Aorta (tissue), 5 donors: ENCODE data around the gene ABI3BP. TPM values are rescaled to one million over a fixed set of nuclear protein-coding genes. Genes with fewer than 3 reads are reported as not detected.

Source experiments
- ATAC-seq: fragments of 200-7000 bp; cut with Tn5 transposase; one replicate; pipeline ENCODE4 v1.9.1; 2022; ENCODE audit warnings: moderate library complexity; ENCODE audit not compliant: low FRiP score
- DNase-seq, 2 donors: peaks; one replicate each; pipeline ENCODE4 v3.0.0-alpha.2; 2020
- H3K27ac ChIP-seq, 2 donors: one replicate each; pipeline ENCODE4 v1.5.1; 2013; ENCODE audit warnings: low read length in 2 of 2, mild to moderate bottlenecking in 2 of 2, moderate library complexity in 2 of 2, control low read depth in 1 of 2, inconsistent platforms in 1 of 2, low read depth in 1 of 2
- H3K27me3 ChIP-seq, 2 donors: one replicate each; pipeline ENCODE4 v1.6.1; 2013; ENCODE audit warnings: control low read depth in 1 of 2, low read length in 1 of 2, mild to moderate bottlenecking in 1 of 2, moderate library complexity in 1 of 2; ENCODE audit not compliant: insufficient read depth in 2 of 2, control insufficient read depth in 1 of 2
- H3K36me3 ChIP-seq, 2 donors: one replicate each; pipeline ENCODE4 v1.6.1; 2013; ENCODE audit warnings: control low read depth in 1 of 2, low read length in 1 of 2, mild to moderate bottlenecking in 1 of 2; ENCODE audit not compliant: insufficient read depth in 2 of 2, control insufficient read depth in 1 of 2
- H3K4me1 ChIP-seq, 2 donors: one replicate each; pipeline ENCODE4 v1.6.1; 2013; ENCODE audit warnings: low read length in 2 of 2, control low read depth in 1 of 2, mild to moderate bottlenecking in 1 of 2, moderate library complexity in 1 of 2; ENCODE audit not compliant: insufficient read depth in 2 of 2, control insufficient read depth in 1 of 2
- H3K4me3 ChIP-seq, 2 donors: one replicate each; pipeline ENCODE4 v1.5.1; 2013; ENCODE audit warnings: low read length in 2 of 2, control low read depth in 1 of 2, mild to moderate bottlenecking in 1 of 2
- H3K9me3 ChIP-seq: one replicate; pipeline ENCODE4 v1.6.1; 2013; ENCODE audit warnings: mild to moderate bottlenecking, low read length; ENCODE audit not compliant: control insufficient read depth
- WGBS, 2 donors: extraction: QIAGEN DNeasy Blood & Tissue Kit; methylation state at CpG; one replicate each; pipeline ENCODE4 v1.1.7; 2013; 5-methylcytosine and 5-hydroxymethylcytosine counted together
- intact Hi-C, 2 donors: fragments of 100-400 bp; cut with DNase I; formaldehyde crosslinking; loops; one replicate each; pipeline versions ENCODE4 v1.14.2 to v1.15.0; 2022
- polyA plus RNA-seq, 2 donors: library from polyadenylated mRNA; stranded (reverse); fragments of 200-250 nt; gene quantifications; one replicate each; pipeline ENCODE4 v1.2.3, GENCODE V29; 2013
- total RNA-seq, 2 donors: library from RNA; stranded (reverse); fragmentation: NEBNext Ultra II Directional; extraction: Animal tissue kit (Norgen Biotek cat#: 25700); gene quantifications; one replicate each; pipeline ENCODE4 v1.2.1, GENCODE V29; 2021
- donor health status: healthy with polysubstance abuse.
- donor health status: Bipolar disorder and iron deficiency.
- donor health status: DM: no; HTN: no; CAD: no.
- donor health status: DM: no; HTN: no; CAD: no.
- donor health status: DM: yes; HTN: yes; CAD: no.

The ABI3BP gene
- total and polyA plus RNA-seq, 4 donors: 4.6 to 389 (median 115) TPM

DNA sequence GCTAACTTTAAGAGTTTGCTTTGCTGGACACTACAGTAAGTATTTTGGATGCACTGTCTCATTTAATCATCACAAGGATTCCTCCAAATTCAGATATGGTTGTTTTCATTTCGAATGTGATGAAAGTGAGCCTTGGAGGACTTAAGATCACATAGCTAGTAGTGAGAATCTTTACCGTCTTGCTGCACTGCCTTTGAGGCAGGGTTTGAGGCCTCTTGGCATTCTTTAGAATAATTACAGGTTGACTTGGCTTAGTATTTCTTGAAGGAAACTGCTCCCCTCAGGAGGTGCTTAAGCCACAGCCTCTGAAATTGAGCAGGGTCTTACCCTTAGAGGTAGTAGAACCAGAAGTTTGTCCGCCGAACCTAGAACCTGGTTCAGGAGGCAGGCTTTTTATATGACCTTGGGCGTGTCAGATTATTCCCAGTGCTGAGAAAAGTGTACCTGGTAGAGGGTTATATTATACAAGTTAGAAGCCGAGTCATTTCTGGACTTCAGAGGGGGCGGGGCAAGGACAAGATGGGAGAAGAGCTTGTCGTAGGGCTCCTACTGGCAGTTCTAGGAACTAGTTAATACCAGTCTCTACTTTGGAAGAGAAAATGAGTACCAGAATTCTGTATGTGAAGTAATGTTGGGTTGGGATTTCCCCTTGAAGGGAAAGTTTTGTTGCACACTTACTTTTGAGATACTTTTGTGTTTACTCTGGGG, 282.8 kb downstream of the ABI3BP start:
- intact Hi-C loops: no loop called here
- Histone ChIP-seq H3K36me3 (peaks cover 0 to 2% of the 10 kb centered on the region in 2 donors), H3K9me3 (no peaks in the 10 kb centered on the region), H3K27ac (peak overlapping the region in 1 of 2 donors; percentile 85), H3K27me3 (peaks cover 0 to 2% of the 10 kb centered on the region in 2 donors), H3K4me3 (peak overlapping the region; percentile 69 to 98), H3K4me1 (peaks cover 0 to 3% of the 10 kb centered on the region in 2 donors)
- DNase-seq (peak in 1 of 2 donors; percentile 48), ATAC-seq (no peak)
- WGBS, 2 donors: 26 to 28% methylated on average over 8 of the region's 8 CpGs

DNA sequence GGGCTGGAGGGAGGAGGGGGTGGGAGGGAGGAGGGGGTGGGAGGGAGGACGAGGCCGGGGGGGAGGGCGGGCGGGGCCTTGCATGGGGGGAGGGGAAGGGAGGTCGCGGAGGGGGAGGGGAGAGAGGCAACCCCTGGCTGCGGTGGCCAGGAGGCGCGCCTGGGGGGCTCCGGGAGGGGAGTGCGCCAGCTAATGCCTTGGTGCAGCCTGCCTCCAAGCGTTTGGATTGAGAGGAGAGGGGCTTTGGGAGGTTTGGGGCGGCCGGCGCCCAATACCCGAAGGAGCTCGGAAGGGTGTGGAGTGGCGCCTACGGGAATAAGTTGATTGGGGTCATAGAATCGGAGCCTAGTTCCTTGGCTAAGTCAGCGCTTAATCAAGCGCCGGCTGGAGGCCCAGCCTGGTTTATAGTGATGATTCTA, 283.4 kb downstream of the ABI3BP start:
- no peaks in the 10 kb centered on the region for H3K36me3 ChIP-seq
- 0 to 2% methylated on average over 16 to 21 of the region's 23 CpGs for WGBS, 2 donors
- H3K9me3 ChIP-seq: no peaks in the 10 kb centered on the region
- intact Hi-C loops: no loop called here
- H3K27me3 ChIP-seq: peaks cover 0 to 2% of the 10 kb centered on the region in 2 donors
- H3K4me3 ChIP-seq: peak overlapping the region; percentile 69 to 98
- DNase-seq (peak; percentile 58 to 82), ATAC-seq (peak; percentile 24)
- H3K4me1 ChIP-seq: peaks cover 0 to 3% of the 10 kb centered on the region in 2 donors
- H3K27ac ChIP-seq: peak overlapping the region in 1 of 2 donors; percentile 93

DNA sequence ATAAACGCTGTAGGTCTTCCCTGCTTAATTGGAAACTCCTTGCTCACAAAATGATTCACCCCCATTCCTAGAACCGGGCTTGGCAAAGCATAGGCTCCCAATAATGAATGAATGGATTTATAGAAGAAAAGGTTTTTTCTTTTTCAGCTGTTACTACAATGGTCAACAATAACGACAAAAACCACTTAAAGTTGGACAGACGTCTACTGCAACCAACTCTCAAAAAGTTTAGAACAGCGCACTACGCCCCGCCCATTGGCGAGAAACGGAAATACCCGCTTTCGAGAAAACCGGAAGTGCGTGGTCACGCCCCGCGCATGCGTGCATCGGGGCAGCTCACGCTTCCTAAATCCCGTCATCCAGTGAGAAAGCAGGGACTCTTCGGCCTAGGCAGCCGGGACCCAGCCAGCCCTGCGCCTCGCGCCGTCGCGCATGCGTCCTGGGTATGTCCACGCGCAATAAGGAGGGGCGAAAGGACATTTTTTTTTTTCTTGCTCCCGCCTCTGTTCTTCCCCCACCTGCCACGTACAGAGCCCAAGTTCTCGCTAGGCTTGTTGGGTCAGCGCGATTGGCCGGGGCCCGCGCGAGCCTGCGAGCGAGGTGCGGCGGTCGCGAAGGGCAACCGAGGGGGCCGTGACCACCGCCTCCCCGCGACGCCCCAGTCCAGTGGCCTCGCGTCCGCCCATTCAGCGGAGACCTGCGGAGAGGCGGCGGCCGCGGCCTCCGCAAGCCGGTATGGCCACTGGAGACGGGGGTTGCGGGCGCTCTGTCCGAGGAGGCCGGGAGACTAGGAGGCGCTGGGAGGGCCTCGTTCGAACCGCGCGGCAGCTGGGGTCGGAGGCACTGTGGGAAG, 284.0 kb downstream of the ABI3BP start, which contains the start of gene TFG:
Gene TFG, plus strand, starts transcription at position 506 of the 853 bp plus-strand sequence. CDS start 4,192 bp downstream, outside the sequence.
- DNase-seq (peak; percentile 99 to 100), ATAC-seq (peak; percentile 99)
- H3K9me3 ChIP-seq: no peaks in the 10 kb centered on the region
- WGBS, 2 donors: 0% methylated on average over 66 to 76 of the region's 76 CpGs
- intact Hi-C loops: no loop called here
- H3K27ac ChIP-seq: peak within 1 kb of the TSS in 1 of 2 donors; percentile 93
- no peaks in the 10 kb centered on the region for H3K36me3 ChIP-seq
- H3K27me3 ChIP-seq: peaks cover 0 to 2% of the 10 kb centered on the region in 2 donors
- H3K4me1 ChIP-seq: peaks cover 0 to 3% of the 10 kb centered on the region in 2 donors
- peak within 1 kb of the TSS; percentile 69 to 98 for H3K4me3 ChIP-seq

DNA sequence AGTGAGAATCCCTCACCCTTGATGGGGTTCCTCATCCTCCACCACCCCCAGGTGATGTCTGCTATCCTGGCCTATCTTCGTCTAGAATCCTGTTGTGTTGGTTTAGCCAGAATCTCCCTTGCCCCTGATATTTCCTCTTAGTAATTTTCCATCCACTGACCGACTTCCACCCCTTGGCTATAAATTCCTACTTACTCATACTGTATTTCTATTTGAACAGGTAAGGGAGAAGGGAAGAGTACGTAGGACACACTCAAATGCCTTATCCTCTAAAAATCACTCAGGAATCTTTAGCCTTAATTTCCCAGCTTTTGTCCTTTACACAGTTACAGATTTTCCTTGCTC, 284.6 kb downstream of the ABI3BP start:
- H3K27ac ChIP-seq: peak overlapping the region in 1 of 2 donors; percentile 39
- H3K9me3 ChIP-seq: no peaks in the 10 kb centered on the region
- ATAC-seq: no peak
- no peaks in the 10 kb centered on the region for H3K36me3 ChIP-seq
- peaks cover 0 to 3% of the 10 kb centered on the region in 2 donors for H3K4me1 ChIP-seq
- intact Hi-C loops: no loop called here
- H3K27me3 ChIP-seq: peaks cover 0 to 2% of the 10 kb centered on the region in 2 donors
- WGBS, 2 donors: 88 to 93% methylated on average over 3 of the region's 3 CpGs
- peak overlapping the region; percentile 24 to 45 for H3K4me3 ChIP-seq
- no peak for DNase-seq

DNA sequence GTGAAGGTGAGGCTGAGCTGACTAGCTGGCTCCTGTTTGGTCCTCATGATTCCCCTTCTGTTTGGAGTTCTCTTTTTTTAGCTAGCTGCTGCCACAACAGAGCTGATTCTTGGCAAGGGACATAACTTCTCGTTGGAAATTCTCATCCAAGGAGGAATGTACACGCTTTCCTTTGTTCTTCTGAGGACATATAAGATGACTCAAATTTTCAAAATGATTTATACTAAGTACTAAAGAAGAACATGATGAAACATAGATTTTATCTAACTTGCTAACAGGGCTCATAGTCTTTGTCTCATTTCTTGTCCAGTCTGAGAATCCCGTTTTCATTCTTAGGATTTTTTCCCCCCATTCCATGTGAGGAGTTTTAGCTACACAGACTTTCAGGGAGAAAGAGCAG, 286.9 kb downstream of the ABI3BP start:
- H3K4me3 ChIP-seq: no peak overlapping the region
- peaks cover 0 to 2% of the 10 kb centered on the region in 2 donors for H3K27me3 ChIP-seq
- H3K9me3 ChIP-seq: no peaks in the 10 kb centered on the region
- intact Hi-C loops: no loop called here
- H3K27ac ChIP-seq: no peak overlapping the region
- no peak for ATAC-seq
- H3K4me1 ChIP-seq: peaks cover 0 to 3% of the 10 kb centered on the region in 2 donors
- H3K36me3 ChIP-seq: no peaks in the 10 kb centered on the region
- DNase-seq: no peak
- WGBS, 2 donors: 59 to 62% methylated on average over 3 of the region's 3 CpGs

DNA sequence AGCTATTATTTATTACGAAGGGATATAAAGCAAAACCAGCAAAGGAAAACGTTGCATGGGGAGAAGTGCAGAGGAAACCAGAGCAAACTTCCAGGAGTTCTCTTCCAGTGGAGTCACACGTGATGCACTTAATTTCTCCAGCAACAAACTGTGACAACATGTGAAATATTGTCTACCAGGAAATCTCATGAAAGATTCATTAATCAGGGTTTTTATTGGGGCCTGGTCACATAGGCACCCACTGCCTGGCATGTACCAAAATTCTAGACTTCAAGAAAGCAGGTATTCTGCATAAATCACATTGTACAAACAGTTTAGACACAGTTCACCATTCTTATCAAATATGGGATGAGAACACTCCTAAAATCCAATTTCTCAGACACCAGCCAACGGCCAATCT, 289.4 kb downstream of the ABI3BP start:
- no peaks in the 10 kb centered on the region for H3K36me3 ChIP-seq
- intact Hi-C loops: no loop called here
- peaks cover 0 to 2% of the 10 kb centered on the region in 2 donors for H3K27me3 ChIP-seq
- ATAC-seq: no peak
- no peak overlapping the region for H3K27ac ChIP-seq
- H3K4me3 ChIP-seq: no peak overlapping the region
- no peaks in the 10 kb centered on the region for H3K4me1 ChIP-seq
- WGBS, 2 donors: 75% methylated on average over 4 of the region's 4 CpGs
- DNase-seq: no peak
- no peaks in the 10 kb centered on the region for H3K9me3 ChIP-seq

DNA sequence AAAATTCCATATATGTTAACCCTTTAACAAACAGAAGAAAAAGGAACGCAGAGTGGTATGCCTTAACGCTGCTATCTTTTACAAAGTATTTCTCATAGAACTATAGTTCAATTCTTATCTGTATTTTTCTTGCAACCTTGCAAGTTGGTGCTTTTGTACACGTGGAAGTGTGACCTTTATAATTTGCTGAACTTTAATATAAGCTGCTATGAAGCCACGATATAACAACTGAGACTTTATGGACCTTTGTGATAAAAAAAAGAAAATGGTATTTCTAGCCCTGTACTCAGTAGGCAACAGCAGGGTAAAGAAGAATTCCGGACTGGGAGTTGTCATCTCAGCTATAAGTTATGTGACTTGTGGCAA, 290.3 kb downstream of the ABI3BP start:
- intact Hi-C loops: no loop called here
- DNase-seq (no peak), ATAC-seq (no peak)
- no peak overlapping the region for H3K27ac ChIP-seq
- H3K36me3 ChIP-seq: no peaks in the 10 kb centered on the region
- no peaks in the 10 kb centered on the region for H3K9me3 ChIP-seq
- H3K27me3 ChIP-seq: peaks cover 0 to 2% of the 10 kb centered on the region in 2 donors
- no peak overlapping the region for H3K4me3 ChIP-seq
- WGBS, 2 donors: 64 to 67% methylated on average over 5 of the region's 5 CpGs
- H3K4me1 ChIP-seq: no peaks in the 10 kb centered on the region

DNA sequence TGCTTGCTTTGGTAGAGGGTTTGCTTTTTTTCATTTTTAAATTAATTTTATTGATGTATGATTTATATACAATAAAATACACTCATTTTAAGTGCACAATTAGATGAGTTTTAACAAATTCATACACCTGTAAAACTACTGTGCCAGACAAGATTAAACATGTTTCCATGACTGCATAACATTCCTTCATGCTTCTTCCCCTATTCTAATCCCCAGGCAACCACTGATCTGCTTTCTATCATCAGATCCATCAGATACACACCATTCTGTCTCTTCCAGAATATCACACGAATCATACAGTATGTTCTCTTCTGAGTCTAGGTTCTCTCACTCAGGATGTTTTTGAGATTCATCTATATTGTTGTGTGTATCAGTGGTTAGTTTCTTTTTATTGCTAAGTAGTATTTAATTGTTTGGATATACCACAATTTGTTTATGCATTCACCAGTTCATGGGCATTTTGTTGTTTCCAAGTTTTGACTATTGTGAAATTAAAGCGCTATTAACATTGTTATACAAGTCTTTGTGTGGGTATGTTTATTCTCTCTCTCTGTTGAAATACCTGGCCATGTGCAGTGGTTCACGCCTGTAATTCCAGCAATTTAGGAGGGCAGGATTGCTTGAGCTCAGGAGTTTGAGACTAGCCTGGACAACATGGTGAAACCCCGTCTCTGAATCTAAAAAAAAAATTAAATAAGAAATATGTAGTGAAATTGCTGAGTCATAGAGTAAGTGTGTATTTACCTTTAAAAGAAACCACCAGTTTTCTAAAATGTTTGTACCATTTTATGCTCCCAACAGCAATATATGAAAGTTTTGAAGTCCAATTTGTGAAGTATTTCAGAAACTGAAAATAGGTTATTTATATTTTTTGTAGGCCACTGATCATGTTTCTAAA, 290.9 kb downstream of the ABI3BP start:
- no peak overlapping the region for H3K4me3 ChIP-seq
- DNase-seq: no peak
- intact Hi-C loops: no loop called here
- ATAC-seq: no peak
- no peaks in the 10 kb centered on the region for H3K9me3 ChIP-seq
- H3K4me1 ChIP-seq: no peaks in the 10 kb centered on the region
- WGBS, 2 donors: 75% methylated on average over 4 of the region's 4 CpGs
- no peaks in the 10 kb centered on the region for H3K36me3 ChIP-seq
- H3K27me3 ChIP-seq: peaks cover 0 to 2% of the 10 kb centered on the region in 2 donors
- no peak overlapping the region for H3K27ac ChIP-seq
